Endothelial cell of umbilical vein (primary cell): ENCODE measurements around the gene IGLON5. TPM values are rescaled to one million over a fixed set of nuclear protein-coding genes. Genes with fewer than 3 reads are reported as not detected.

ENCODE experiments used
- BruUV-seq: library from RNA; stranded (reverse); fragments of 400-500 nt; replicated peaks from 2 replicates; lab custom pipeline; 2021; lab: Mats Ljungman, UMichigan
- CTCF ChIA-PET: fragments of 300-600, 350-600 bp; sonication (Branson Sonifier 250); formaldehyde crosslinking; loops from one replicate; lab custom pipeline; 2021; ENCODE audit warnings: antibody characterized with exemption, inconsistent platforms; lab: Charles Lee
- POLR2A ChIA-PET: fragments of 300-600, 350-600 bp; sonication (Branson Sonifier 250); formaldehyde crosslinking; loops from one replicate; lab custom pipeline; 2021; ENCODE audit warnings: antibody characterized with exemption, inconsistent platforms; lab: Charles Lee
- DNase-seq: peaks from one replicate; pipeline ENCODE4 v3.0.0-alpha.2; 2011; ENCODE audit warnings: low read depth, low spot score
- FAIRE-seq: peaks from 2 replicates; lab custom pipeline; 2011; peaks lifted over from hg19 to GRCh38; lab: Jason Lieb, UNC
- H2AFZ ChIP-seq: 2 replicates; pipeline ENCODE4 v1.6.0; 2012; ENCODE audit warnings: low read depth, low read length, control low read depth, inconsistent platforms
- H3K27ac ChIP-seq: 2 replicates; pipeline ENCODE4 v1.5.1; 2011; ENCODE audit warnings: low read depth, mild to moderate bottlenecking, control low read depth, low read length, moderate library complexity; ENCODE audit not compliant: insufficient read depth
- H3K27me3 ChIP-seq, 2 experiments: 2 replicates each; pipeline versions ENCODE4 v1.6.0 to v1.6.1; 2011; ENCODE audit warnings: low read length in 2 of 2, mixed read lengths in 1 of 2; ENCODE audit not compliant: control insufficient read depth in 2 of 2, insufficient read depth in 2 of 2
- H3K36me3 ChIP-seq, 2 experiments: 2 replicates in 1 of 2; 3 replicates in 1 of 2; pipeline ENCODE4 v1.5.1; 2011; ENCODE audit warnings: low read length in 2 of 2, mild to moderate bottlenecking in 1 of 2, moderate library complexity in 1 of 2; ENCODE audit not compliant: control insufficient read depth in 2 of 2, insufficient read depth in 2 of 2; ENCODE audit errors: extremely low read depth in 1 of 2
- H3K4me1 ChIP-seq: 3 replicates; pipeline ENCODE4 v1.5.1; 2011; ENCODE audit warnings: mild to moderate bottlenecking, low read length; ENCODE audit not compliant: control insufficient read depth, insufficient read depth; ENCODE audit errors: extremely low read depth
- H3K4me2 ChIP-seq: 2 replicates; pipeline ENCODE4 v1.6.1; 2011; ENCODE audit warnings: low read length, control low read depth, mixed read lengths; ENCODE audit not compliant: insufficient read depth
- H3K4me3 ChIP-seq, 3 experiments: fragments of 200-600 bp in 1 of 3; sonication (generic), shearing (Covaris generic) in 1 of 3; replicated peaks in 1 of 3; 2 replicates each; pipeline ENCODE4 v1.5.1; 2011 to 2016; ENCODE audit warnings: control low read depth in 3 of 3, low read length in 3 of 3, mild to moderate bottlenecking in 2 of 3, inconsistent platforms in 1 of 3, low read depth in 1 of 3, moderate library complexity in 1 of 3; ENCODE audit not compliant: insufficient read depth in 1 of 3
- H3K79me2 ChIP-seq: 2 replicates; pipeline ENCODE4 v1.6.0; 2012; ENCODE audit warnings: low read length, inconsistent platforms; ENCODE audit not compliant: control insufficient read depth, insufficient read depth
- H3K9ac ChIP-seq: replicated peaks from 2 replicates; pipeline ENCODE3; 2011; ENCODE audit warnings: low read length, control low read depth; ENCODE audit not compliant: insufficient read depth; ENCODE audit errors: extremely low read depth
- H3K9me1 ChIP-seq: replicated peaks from 3 replicates; pipeline ENCODE4 v1.6.0; 2011; ENCODE audit warnings: mild to moderate bottlenecking, low read length; ENCODE audit not compliant: control insufficient read depth, insufficient read depth; ENCODE audit errors: extremely low read depth
- H3K9me3 ChIP-seq: replicated peaks from 2 replicates; pipeline ENCODE4 v1.5.1; 2012; ENCODE audit warnings: low read length, inconsistent platforms; ENCODE audit not compliant: control insufficient read depth, insufficient read depth
- H4K20me1 ChIP-seq: replicated peaks from 2 replicates; pipeline ENCODE3; 2011; ENCODE audit warnings: mild to moderate bottlenecking, low read length; ENCODE audit not compliant: control insufficient read depth, insufficient read depth; ENCODE audit errors: extremely low read depth
- CTCF ChIP-seq, 2 donors: IDR thresholded peaks; 1 replicate in 1 of 2; 2 replicates in 1 of 2; pipeline ENCODE4 v1.5.1; 2011; ENCODE audit warnings: low read length in 2 of 2, mild to moderate bottlenecking in 2 of 2, moderate library complexity in 2 of 2, control low read depth in 1 of 2, inconsistent platforms in 1 of 2, low read depth in 1 of 2; ENCODE audit not compliant: insufficient read depth in 1 of 2; ENCODE audit errors: extremely low read depth in 1 of 2
- EZH2 ChIP-seq: IDR thresholded peaks from 2 replicates; pipeline ENCODE4 v1.6.1; 2012; ENCODE audit warnings: borderline replicate concordance, low read depth, mild to moderate bottlenecking, moderate library complexity, low read length, inconsistent platforms; ENCODE audit not compliant: severe bottlenecking
- FOS ChIP-seq: IDR thresholded peaks from 2 replicates; pipeline ENCODE4 v1.6.1; 2011; ENCODE audit warnings: mild to moderate bottlenecking, low read length, moderate library complexity, borderline replicate concordance; ENCODE audit not compliant: insufficient read depth
- GATA2 ChIP-seq: IDR thresholded peaks from 2 replicates; pipeline ENCODE4 v1.7.0; 2011; ENCODE audit warnings: low read depth, mild to moderate bottlenecking, moderate library complexity, mixed read lengths, low read length; ENCODE audit not compliant: insufficient read length, insufficient read depth
- JUN ChIP-seq: IDR thresholded peaks from 2 replicates; pipeline ENCODE4 v1.6.1; 2011; ENCODE audit warnings: borderline replicate concordance, low read depth; ENCODE audit not compliant: insufficient read length, insufficient read depth
- MAX ChIP-seq: IDR thresholded peaks from 2 replicates; pipeline ENCODE4 v1.6.1; 2011; ENCODE audit not compliant: insufficient read depth, insufficient read length
- MYC ChIP-seq: IDR thresholded peaks from one replicate; pipeline ENCODE4 v1.6.1; 2011; ENCODE audit warnings: mild to moderate bottlenecking, low read depth, low read length
- POLR2A ChIP-seq: IDR thresholded peaks from 2 replicates; pipeline ENCODE4 v1.6.1; 2012; ENCODE audit warnings: low read depth, mild to moderate bottlenecking, control low read depth, low read length
- POLR2AphosphoS5 ChIP-seq: IDR thresholded peaks from 2 replicates; pipeline ENCODE4 v1.6.1; 2012; ENCODE audit warnings: low read depth, mild to moderate bottlenecking, control low read depth, low read length, moderate library complexity; ENCODE audit not compliant: insufficient read depth
- dilution Hi-C: fragments of 300-500 bp; cut with MboI; formaldehyde crosslinking; loops from one replicate; pipeline ENCODE4 v1.15.0; 2019; ENCODE audit warnings: low sequenced_read_pairs; ENCODE audit not compliant: extremely low pct_ligation_motif_present
- intact Hi-C: fragments of 100-400 bp; cut with micrococcal nuclease; formaldehyde crosslinking; loops from one replicate; pipeline ENCODE4 v1.10.0; 2022
- polyA plus RNA-seq, 4 experiments: library from polyadenylated mRNA; depleted of rRNA in 3 of 4; stranded (reverse) in 3 of 4; unstranded in 1 of 4; fragments of >200 nt; gene quantifications; 2 replicates each; pipeline versions ENCODE4 v1.2.1 to v1.2.3, GENCODE V29; 2011 to 2012; ENCODE audit warnings: missing spikeins in 1 of 4
- total RNA-seq: library from RNA; stranded (reverse); gene quantifications from 2 replicates; pipeline ENCODE4 v1.2.3, GENCODE V29; 2021

Gene IGLON5
- total and polyA plus RNA-seq, 2 donors (not counting 3 experiments of a cell fraction or from before 2014, with no cell fraction given): not detected

GRCh38 chr19:51357952-51358351 is 46.5 kb downstream of the IGLON5 start:
- no peaks in the 10 kb centered on the region for H3K79me2 ChIP-seq
- H3K27me3 ChIP-seq: no peaks in the 10 kb centered on the region
- no peak overlapping the region for H3K27ac ChIP-seq
- H3K36me3 ChIP-seq: no peaks in the 10 kb centered on the region
- dilution Hi-C loops (no loop called here), intact Hi-C loops (no loop called here)
- H3K4me1 ChIP-seq: peaks cover 4% of the 10 kb centered on the region
- CTCF ChIA-PET: interaction anchor here (1.3 kb wide), 1 partner anchor 10 kb away, joined by 4 read pairs; no protein-coding TSS in a partner anchor
- H4K20me1 ChIP-seq: no peaks in the 10 kb centered on the region
- no TSS peak for BruUV-seq
- H3K9ac ChIP-seq: no peak overlapping the region
- H3K4me3 ChIP-seq: no peak overlapping the region
- FAIRE-seq (no peak), DNase-seq (no peak)
- POLR2A ChIA-PET: no interaction called here
- H3K9me1 ChIP-seq: no peaks in the 10 kb centered on the region
- H3K9me3 ChIP-seq: no peaks in the 10 kb centered on the region
- TF ChIP-seq POLR2AphosphoS5 (no peak), GATA2 (no peak), MYC (no peak), CTCF (IDR thresholded peaks at IDR 0.05; ENCODE audit: extremely low read depth in 1 of 2, insufficient read depth in 1 of 2, low read depth in 1 of 2, low read length in 2 of 2) (no peak), FOS (no peak), JUN (no peak), MAX (no peak), POLR2A (no peak), EZH2 (no peak)
- H2AFZ ChIP-seq: no peak overlapping the region
- H3K4me2 ChIP-seq: no peak overlapping the region
